Psoas muscle (tissue), 8 donors: ENCODE measurements around the gene ALDH1L2. TPM values are rescaled to one million over a fixed set of nuclear protein-coding genes. Genes with fewer than 3 reads are reported as not detected.

Experiments used
- ATAC-seq, 4 donors: fragments of 200-7000 bp; cut with Tn5 transposase; one replicate each; pipeline ENCODE4 v1.9.1; 2020; ENCODE audit warnings: moderate library complexity in 3 of 4, mild to moderate bottlenecking in 2 of 4
- DNase-seq, 2 donors: peaks; one replicate each; pipeline ENCODE4 v3.0.0-alpha.2; 2020
- H3K27ac ChIP-seq: fragments of 200-600 bp; one replicate; pipeline ENCODE4 v1.8.0; 2022
- H3K27me3 ChIP-seq, 3 donors: fragments of 200-600 bp in 1 of 3; one replicate each; pipeline versions ENCODE4 v1.6.1 to v1.8.0; 2013 to 2022; ENCODE audit warnings: low read length in 2 of 3, mild to moderate bottlenecking in 2 of 3, moderate library complexity in 1 of 3; ENCODE audit not compliant: insufficient read depth in 3 of 3
- H3K36me3 ChIP-seq, 2 donors: fragments of 200-600 bp in 1 of 2; one replicate each; pipeline versions ENCODE4 v1.6.1 to v1.8.0; 2013 to 2022; ENCODE audit warnings: low read depth in 1 of 2, mild to moderate bottlenecking in 1 of 2, moderate library complexity in 1 of 2; ENCODE audit not compliant: insufficient read depth in 1 of 2
- H3K4me1 ChIP-seq: fragments of 200-600 bp; one replicate; pipeline ENCODE4 v1.8.0; 2022
- H3K4me3 ChIP-seq: fragments of 200-600 bp; one replicate; pipeline ENCODE4 v1.8.0; 2022; ENCODE audit warnings: mild to moderate bottlenecking
- H3K9me3 ChIP-seq: fragments of 200-600 bp; one replicate; pipeline ENCODE4 v1.8.0; 2022
- WGBS, 3 donors: extraction: QIAGEN DNeasy Blood & Tissue Kit; methylation state at CpG; one replicate each; pipeline versions ENCODE4 v1.1.6 to v1.1.7; 2013; 5-methylcytosine and 5-hydroxymethylcytosine counted together
- intact Hi-C, 2 donors: fragments of 100-400 bp; cut with DNase I; formaldehyde crosslinking; loops; one replicate each; pipeline versions ENCODE4 v1.11.0 to v1.14.2; 2022
- polyA plus RNA-seq, 3 donors: library from polyadenylated mRNA; stranded (reverse); fragments of 200-250 nt; gene quantifications; one replicate each; pipeline ENCODE4 v1.2.3, GENCODE V29; 2013
- total RNA-seq, 4 donors: library from RNA; stranded (reverse); fragmentation: NEBNext Ultra II Directional in 2 of 4; extraction: Animal tissue kit (Norgen Biotek cat#: 25700) in 2 of 4; gene quantifications; one replicate each; pipeline versions ENCODE4 v1.2.1 to v1.2.4, GENCODE V29; 2021 to 2023
- TF ChIP-seq, protein P1 (sequence below): fragments of 200-600 bp; IDR thresholded peaks from one replicate; pipeline ENCODE4 v1.8.0; 2022; ENCODE audit warnings: antibody characterized with exemption
- donor health status: healthy with polysubstance abuse.
- donor health status: DM: no; HTN: no; CAD: no; lungs with moderate emphysema.
- donor health status: Bipolar disorder and iron deficiency.
- donor health status: healthy.
- donor health status: DM: yes; HTN: yes; CAD: no.
- donor health status: DM: no; HTN: no; CAD: no.
- donor health status: DM: no; HTN: no; CAD: no.
- donor health status: DM: yes; HTN: yes; CAD: no.

The ALDH1L2 gene
- total and polyA plus RNA-seq, 7 donors, result 0.14 to 3.1 (median 0.93) TPM

DNA sequence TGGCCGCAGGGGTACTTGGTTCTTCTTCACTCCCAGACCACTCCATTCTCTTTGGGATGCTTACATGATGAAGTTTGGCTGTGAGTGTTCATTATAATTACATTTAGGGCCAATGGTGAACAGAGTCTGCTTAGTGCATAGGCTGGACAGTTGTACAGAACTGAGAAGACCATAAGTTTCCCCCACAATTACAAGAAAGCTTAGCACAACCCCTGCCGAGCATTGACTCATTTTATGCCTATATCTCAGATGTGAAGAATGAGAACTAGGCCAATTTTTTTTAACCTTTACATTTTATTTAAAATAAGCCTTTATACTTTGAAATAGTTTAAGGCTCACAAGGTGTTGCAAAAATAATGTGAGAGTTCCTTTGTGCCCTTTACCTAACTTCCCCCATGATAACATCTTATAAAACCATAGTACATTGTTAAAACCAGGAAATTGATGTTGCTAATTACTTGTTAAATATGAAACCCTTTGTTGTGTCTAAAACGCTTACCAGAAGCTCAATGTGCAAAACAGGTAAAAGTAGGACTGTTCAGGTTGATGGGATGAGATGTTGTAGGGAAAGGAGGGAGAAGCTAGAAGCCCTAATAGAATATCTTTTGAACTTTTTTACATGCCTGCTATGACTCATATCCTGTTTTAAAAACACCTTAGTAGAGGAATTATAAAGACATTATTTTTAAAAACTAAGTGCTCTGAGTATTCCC lies 47.2 kb downstream of the ALDH1L2 start:
- Histone ChIP-seq H3K27ac (no peak overlapping the region), H3K4me1 (no peaks in the 10 kb centered on the region), H3K4me3 (no peak overlapping the region), H3K36me3 (no peaks in the 10 kb centered on the region), H3K9me3 (no peaks in the 10 kb centered on the region), H3K27me3 (no peaks in the 10 kb centered on the region)
- no peak for ATAC-seq
- DNase-seq, result no peak
- WGBS, 3 donors, result 62 to 84% (median 72%) methylated on average over 3 of the region's 3 CpGs
- TF ChIP-seq, protein P1, sequence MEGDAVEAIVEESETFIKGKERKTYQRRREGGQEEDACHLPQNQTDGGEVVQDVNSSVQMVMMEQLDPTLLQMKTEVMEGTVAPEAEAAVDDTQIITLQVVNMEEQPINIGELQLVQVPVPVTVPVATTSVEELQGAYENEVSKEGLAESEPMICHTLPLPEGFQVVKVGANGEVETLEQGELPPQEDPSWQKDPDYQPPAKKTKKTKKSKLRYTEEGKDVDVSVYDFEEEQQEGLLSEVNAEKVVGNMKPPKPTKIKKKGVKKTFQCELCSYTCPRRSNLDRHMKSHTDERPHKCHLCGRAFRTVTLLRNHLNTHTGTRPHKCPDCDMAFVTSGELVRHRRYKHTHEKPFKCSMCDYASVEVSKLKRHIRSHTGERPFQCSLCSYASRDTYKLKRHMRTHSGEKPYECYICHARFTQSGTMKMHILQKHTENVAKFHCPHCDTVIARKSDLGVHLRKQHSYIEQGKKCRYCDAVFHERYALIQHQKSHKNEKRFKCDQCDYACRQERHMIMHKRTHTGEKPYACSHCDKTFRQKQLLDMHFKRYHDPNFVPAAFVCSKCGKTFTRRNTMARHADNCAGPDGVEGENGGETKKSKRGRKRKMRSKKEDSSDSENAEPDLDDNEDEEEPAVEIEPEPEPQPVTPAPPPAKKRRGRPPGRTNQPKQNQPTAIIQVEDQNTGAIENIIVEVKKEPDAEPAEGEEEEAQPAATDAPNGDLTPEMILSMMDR, result no peak
- intact Hi-C loops, result no loop called here

DNA sequence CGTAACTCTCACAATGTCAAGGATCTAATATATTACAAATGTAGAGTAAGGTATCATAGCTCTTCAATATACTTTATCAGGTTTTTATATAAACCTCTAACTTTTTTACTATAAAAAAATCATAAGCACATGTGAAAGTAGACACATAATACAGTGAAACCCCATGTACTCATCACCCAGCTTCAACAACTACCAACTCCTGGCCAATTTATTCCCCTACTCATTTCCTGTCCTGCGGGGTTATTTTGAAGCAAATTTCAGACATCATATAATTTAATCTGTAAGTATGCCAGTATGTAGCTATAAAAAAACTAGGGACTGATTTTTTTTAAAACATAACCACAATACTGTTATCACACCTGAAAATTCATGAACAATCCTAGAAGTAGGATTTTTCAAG lies 50.4 kb downstream of the ALDH1L2 start:
- WGBS, 3 donors, result 83% methylated on average over 2 of the region's 2 CpGs
- ATAC-seq (no peak), DNase-seq (no peak)
- no peaks in the 10 kb centered on the region for H3K4me1 ChIP-seq
- H3K4me3 ChIP-seq, result no peak overlapping the region
- H3K36me3 ChIP-seq, result peaks cover 0 to 4% of the 10 kb centered on the region in 2 donors
- no peak overlapping the region for H3K27ac ChIP-seq
- TF ChIP-seq, protein P1, result no peak
- H3K27me3 ChIP-seq, result no peaks in the 10 kb centered on the region
- H3K9me3 ChIP-seq, result no peaks in the 10 kb centered on the region
- intact Hi-C loops, result no loop called here

DNA sequence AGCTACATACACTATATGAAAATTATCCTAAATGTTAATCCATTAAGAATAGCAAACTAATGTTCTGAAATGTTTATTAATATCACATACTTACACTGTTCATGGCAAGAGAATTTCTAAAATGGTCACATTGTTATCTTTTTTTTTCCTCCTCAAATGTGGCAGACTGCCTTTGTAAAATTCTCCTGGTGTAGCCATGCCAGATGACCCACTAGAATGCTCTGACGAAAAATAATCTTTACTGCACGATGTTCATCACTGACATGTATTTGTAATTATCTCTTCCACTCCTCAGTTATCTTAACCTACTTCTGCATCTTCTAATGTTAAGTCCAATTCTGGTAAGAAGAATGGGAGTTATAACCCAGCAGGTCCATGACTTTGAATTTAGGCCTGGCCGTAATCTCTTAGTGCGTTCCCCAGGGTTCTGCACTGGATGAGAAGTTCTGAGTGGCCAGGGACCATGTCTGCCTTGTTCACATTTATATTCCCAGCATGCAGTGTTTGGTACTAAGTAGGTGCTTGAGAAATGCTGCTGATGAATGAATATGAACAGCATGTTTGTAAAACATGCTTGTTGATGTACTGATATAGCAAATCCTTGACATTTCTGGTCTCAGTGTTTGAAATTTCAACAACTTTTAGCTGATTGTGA lies 51.4 kb downstream of the ALDH1L2 start:
- H3K9me3 ChIP-seq, result no peaks in the 10 kb centered on the region
- TF ChIP-seq, protein P1, result no peak
- intact Hi-C loops, result no loop called here
- WGBS, 3 donors, result 92 to 98% (median 95%) methylated on average over 4 of the region's 4 CpGs
- H3K4me3 ChIP-seq, result no peak overlapping the region
- no peaks in the 10 kb centered on the region for H3K4me1 ChIP-seq
- ATAC-seq, result no peak
- no peak for DNase-seq
- H3K36me3 ChIP-seq, result peaks cover 0 to 4% of the 10 kb centered on the region in 2 donors
- H3K27ac ChIP-seq, result no peak overlapping the region
- no peaks in the 10 kb centered on the region for H3K27me3 ChIP-seq

DNA sequence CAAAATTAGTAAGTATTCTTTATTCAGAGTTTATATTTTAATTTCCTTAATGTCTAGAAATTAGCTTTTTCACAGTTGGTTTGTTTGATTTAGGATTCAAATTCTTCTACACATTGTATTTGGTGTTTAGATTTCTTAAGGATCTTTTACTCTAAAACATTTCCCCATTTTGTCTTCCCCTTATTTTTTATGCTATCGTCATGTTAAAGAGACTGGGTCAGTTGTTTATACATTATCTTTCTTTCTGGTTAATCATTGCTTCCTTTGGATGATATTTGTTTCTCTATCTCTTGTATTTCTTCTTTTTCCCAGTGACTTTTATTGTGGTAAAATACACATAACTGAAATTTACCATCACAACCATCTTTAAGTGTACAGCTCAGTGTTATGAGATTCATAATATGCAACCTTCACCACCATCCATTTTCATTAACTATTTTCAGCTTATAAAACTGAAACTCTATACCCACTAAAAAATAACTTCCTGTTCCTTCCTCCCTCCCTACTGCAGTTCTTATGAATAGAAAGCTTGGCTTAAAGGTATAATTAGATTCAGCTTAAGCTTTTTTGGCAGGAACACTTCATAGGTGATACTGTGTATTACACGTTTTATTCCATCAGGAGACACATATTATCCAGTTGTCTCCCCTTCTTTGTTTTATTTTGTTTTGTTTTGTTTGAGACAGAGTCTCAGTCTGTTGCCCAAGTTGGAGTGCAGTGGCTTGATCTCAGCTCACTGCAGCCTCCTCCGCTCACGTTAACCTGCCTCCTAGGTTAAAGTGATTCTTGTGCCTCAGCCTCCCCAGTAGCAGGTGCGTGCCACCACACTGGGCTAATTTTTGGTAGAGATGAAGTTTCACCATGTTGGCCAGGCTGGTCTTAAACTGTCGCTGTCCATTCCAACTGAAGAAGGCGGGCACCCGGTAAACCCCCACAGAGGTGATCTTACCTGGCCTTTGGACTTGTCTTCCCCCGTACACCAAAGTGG lies 53.1 kb downstream of the ALDH1L2 start:
- Histone ChIP-seq H3K27me3 (no peaks in the 10 kb centered on the region), H3K4me1 (no peaks in the 10 kb centered on the region), H3K36me3 (peaks cover 0 to 4% of the 10 kb centered on the region in 2 donors), H3K27ac (no peak overlapping the region), H3K4me3 (no peak overlapping the region), H3K9me3 (no peaks in the 10 kb centered on the region)
- intact Hi-C loops, result no loop called here
- 85 to 91% (median 89%) methylated on average over 9 of the region's 9 CpGs for WGBS, 3 donors
- ATAC-seq (no peak), DNase-seq (no peak)
- TF ChIP-seq, protein P1, result no peak
